ENCODE measurements around the gene TLX3. TPM values are rescaled to one million over a fixed set of nuclear protein-coding genes. Genes with fewer than 3 reads are reported as not detected.

TLX3 gene
- total RNA-seq, result 0.24 TPM in 1 of 2 replicates, not detected in the other

GRCh38 chr5:171308453-171309275 is at the start of gene TLX3:
Gene TLX3 (plus strand): TSS chr5:171309248. CDS start chr5:171309366, 118 bp downstream.

Other genes starting within 250 kb of the TLX3 start
- gene NPM1, start 78.6 kb downstream of the TLX3 start, total RNA-seq, result 1,667 and 2,286 TPM in 2 replicates
- 0.21 and 0.24 TPM in 2 replicates for gene FGF18, start 110.4 kb downstream of the TLX3 start, total RNA-seq

Data from tracheal epithelial cell (primary cell).